ENCODE data around the gene CARD9.

- no peak for TF ChIP-seq CTCF (conservative IDR thresholded peaks at IDR 0.05)
- no peak for TF ChIP-seq ZFX (IDR thresholded peaks at IDR 0.05)
Observed at GRCh38 chr9:136349546-136349945, 23.9 kb downstream of the CARD9 start.
